GM13977 (cell line): ENCODE results near the gene MUTYH.

Source experiments
- DNase-seq: peaks from one replicate; pipeline ENCODE4 v3.0.0; 2012; ENCODE audit warnings: low spot score
- in situ Hi-C: fragments of 300-500 bp; cut with MboI; formaldehyde crosslinking; loops from one replicate; pipeline ENCODE4 v1.12.0; 2022; ENCODE audit warnings: low sequenced_read_pairs, low pct_unique_long_range_greater_than_20kb, mixed read lengths, inconsistent platforms; ENCODE audit not compliant: unreplicated experiment
- TF ChIP-seq, protein P1 (sequence below): IDR thresholded peaks from 2 replicates; pipeline ENCODE4 v1.5.1; 2012; ENCODE audit warnings: mild to moderate bottlenecking, control low read depth; ENCODE audit not compliant: insufficient read depth; ENCODE audit errors: extremely low read depth, missing control alignments

The MUTYH gene

DNA sequence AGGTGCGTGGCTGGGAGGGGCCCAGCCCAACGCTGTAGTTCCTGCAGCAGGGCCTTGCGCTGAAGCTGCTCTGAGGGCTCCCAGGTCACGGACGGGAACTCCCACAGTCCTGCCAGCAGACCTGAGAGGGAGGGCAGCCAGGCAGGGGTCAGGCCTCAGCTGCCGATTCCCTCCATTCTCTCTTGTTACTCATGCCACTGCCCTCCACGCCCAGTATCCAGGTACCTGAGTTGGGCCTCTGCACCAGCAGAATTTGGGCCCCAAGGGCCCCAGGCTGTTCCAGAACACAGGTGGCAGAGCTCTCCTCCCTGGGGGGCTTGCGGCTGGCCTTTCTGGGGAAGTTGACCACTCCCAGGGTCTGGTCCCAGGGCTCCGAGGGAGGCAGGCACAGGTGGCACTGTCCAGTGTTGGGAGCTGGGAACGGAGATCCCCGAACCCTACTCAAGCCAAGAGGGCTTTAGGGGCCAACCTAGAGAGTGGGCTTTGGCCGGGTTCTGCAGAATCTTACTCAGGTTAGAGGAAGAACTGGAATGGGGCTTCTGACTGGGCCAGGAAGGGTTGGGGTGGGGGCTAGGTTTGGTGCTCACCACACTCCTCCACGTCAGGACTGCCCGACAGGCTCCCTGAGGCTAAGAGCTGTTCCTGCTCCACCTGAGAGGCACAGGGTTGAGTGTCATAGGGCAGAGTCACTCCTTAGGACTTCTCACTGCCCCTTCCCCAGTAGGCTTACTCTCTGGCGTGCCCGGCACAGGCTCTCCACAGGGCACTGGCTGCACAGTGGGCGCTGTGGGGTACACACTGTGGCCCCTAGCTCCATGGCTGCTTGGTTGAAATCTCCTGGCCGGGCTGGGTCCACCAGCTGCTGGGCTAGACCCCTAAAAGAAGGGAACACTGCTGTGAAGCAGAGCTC, 8.5 kb downstream of the MUTYH start:
- TF ChIP-seq, protein P1, sequence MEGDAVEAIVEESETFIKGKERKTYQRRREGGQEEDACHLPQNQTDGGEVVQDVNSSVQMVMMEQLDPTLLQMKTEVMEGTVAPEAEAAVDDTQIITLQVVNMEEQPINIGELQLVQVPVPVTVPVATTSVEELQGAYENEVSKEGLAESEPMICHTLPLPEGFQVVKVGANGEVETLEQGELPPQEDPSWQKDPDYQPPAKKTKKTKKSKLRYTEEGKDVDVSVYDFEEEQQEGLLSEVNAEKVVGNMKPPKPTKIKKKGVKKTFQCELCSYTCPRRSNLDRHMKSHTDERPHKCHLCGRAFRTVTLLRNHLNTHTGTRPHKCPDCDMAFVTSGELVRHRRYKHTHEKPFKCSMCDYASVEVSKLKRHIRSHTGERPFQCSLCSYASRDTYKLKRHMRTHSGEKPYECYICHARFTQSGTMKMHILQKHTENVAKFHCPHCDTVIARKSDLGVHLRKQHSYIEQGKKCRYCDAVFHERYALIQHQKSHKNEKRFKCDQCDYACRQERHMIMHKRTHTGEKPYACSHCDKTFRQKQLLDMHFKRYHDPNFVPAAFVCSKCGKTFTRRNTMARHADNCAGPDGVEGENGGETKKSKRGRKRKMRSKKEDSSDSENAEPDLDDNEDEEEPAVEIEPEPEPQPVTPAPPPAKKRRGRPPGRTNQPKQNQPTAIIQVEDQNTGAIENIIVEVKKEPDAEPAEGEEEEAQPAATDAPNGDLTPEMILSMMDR = no peak
- in situ Hi-C loops = no loop called here
- DNase-seq = no peak

GRCh38 chr1:45329445-45329844, 10.8 kb downstream of the MUTYH start:
- TF ChIP-seq, protein P1 = no peak
- no peak for DNase-seq
- in situ Hi-C loops = no loop called here

DNA sequence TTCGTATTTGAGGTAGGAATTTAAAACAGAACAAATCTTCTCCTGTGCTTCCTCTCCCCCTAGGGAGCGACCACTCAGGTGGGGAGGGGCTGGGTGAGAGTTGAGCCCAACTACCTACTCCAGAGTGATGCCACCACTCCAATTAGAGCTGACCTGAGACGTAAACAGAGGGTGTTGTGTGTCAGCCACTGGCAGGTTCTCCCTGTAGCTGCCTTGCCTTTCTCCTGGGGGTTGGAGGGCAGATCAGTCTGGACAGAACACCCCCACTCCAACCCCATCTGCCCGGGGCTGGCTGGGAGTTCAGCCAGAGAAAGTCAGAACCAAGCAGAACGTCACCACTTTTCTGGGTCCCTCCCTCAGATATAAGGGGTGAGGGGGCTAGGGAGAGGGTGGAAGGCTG, 11.6 kb downstream of the MUTYH start:
- DNase-seq = no peak
- TF ChIP-seq, protein P1 = no peak
- in situ Hi-C loops = no loop called here

- DNase-seq = no peak
- TF ChIP-seq, protein P1 = no peak
- in situ Hi-C loops = no loop called here
Measured at GRCh38 chr1:45327644-45328515, 12.4 kb downstream of the MUTYH start.

- in situ Hi-C loops = no loop called here
- TF ChIP-seq, protein P1 = peak; percentile 17
- DNase-seq = peak; percentile 86
Measured at GRCh38 chr1:45326627-45327623, 13.3 kb downstream of the MUTYH start, which contains the start of gene HPDL. Gene HPDL (plus strand): TSS chr1:45326895. CDS start chr1:45327149, 254 bp downstream.
